HCT116 (cell line): ENCODE data around the gene CFAP43. TPM values are rescaled to one million over a fixed set of nuclear protein-coding genes. Genes with fewer than 3 reads are reported as not detected.

Source experiments
- ATAC-seq: fragments of 200-7000 bp; cut with Tn5 transposase; 2 replicates; pipeline ENCODE4 v1.9.1; 2020; ENCODE audit warnings: mild to moderate bottlenecking, moderate library complexity
- BruUV-seq: library from RNA; stranded (reverse); fragments of 400-500 nt; replicated peaks from 2 replicates; lab custom pipeline; 2021; lab: Mats Ljungman, UMichigan
- CTCF ChIA-PET: fragments of 300-600 bp; sonication (Branson Sonifier 250); formaldehyde crosslinking; loops from one replicate; lab custom pipeline; 2021; ENCODE audit warnings: antibody characterized with exemption; lab: Charles Lee
- POLR2A ChIA-PET: fragments of 300-600, 350-600 bp; sonication (Branson Sonifier 250); formaldehyde crosslinking; loops from one replicate; lab custom pipeline; 2021; ENCODE audit warnings: antibody characterized with exemption; lab: Charles Lee
- RAD21 ChIA-PET, 2 experiments: fragments of 300-600 bp; sonication (Branson Sonifier 250); formaldehyde crosslinking; loops; one replicate each; lab custom pipeline; 2023; ENCODE audit warnings: low total read pairs in 2 of 2; ENCODE audit not compliant: uncharacterized antibody in 2 of 2, unreplicated experiment in 2 of 2, low non-redundant PET in 1 of 2; lab: Charles Lee
- DNase-seq: peaks from one replicate; pipeline ENCODE4 v3.0.0-alpha.2; 2010; ENCODE audit warnings: low read depth, low spot score
- H2AFZ ChIP-seq: fragments of 200-600 bp; shearing (Covaris generic), sonication (generic); 2 replicates; pipeline ENCODE4 v1.6.1; 2017; ENCODE audit warnings: low read depth, mixed run types, mixed read lengths, antibody characterized with exemption, low read length; ENCODE audit not compliant: poor library complexity, severe bottlenecking
- H3K27ac ChIP-seq: 2 replicates; pipeline ENCODE4 v1.5.1; 2012; ENCODE audit warnings: low read depth, low read length
- H3K27me3 ChIP-seq: fragments of 200-600 bp; sonication (generic); 2 replicates; pipeline ENCODE4 v1.6.1; 2016; ENCODE audit warnings: mixed run types, low read length, mixed read lengths; ENCODE audit not compliant: insufficient read depth
- H3K36me3 ChIP-seq, 2 experiments: fragments of 200-500 bp in 1 of 2; fragments of 200-600 bp in 1 of 2; sonication (Bioruptor generic) in 1 of 2; sonication (generic) in 1 of 2; 2 replicates each; pipeline versions ENCODE4 v1.5.1 to v1.6.1; 2014 to 2016; ENCODE audit warnings: low read length in 2 of 2, inconsistent platforms in 1 of 2, mixed read lengths in 1 of 2, mixed run types in 1 of 2; ENCODE audit not compliant: insufficient read depth in 2 of 2, control insufficient read depth in 1 of 2
- H3K4me1 ChIP-seq, 2 experiments: fragments of 200-600 bp in 1 of 2; sonication (generic) in 1 of 2; 2 replicates each; pipeline versions ENCODE4 v1.5.1 to v1.6.1; 2012 to 2017; ENCODE audit warnings: low read length in 2 of 2, inconsistent platforms in 1 of 2, mild to moderate bottlenecking in 1 of 2, mixed read lengths in 1 of 2, mixed run types in 1 of 2, moderate library complexity in 1 of 2; ENCODE audit not compliant: insufficient read depth in 2 of 2, control insufficient read depth in 1 of 2
- H3K4me2 ChIP-seq: fragments of 200-600 bp; sonication (generic); 2 replicates; pipeline ENCODE4 v1.6.1; 2017; ENCODE audit warnings: mixed run types, low read length, mixed read lengths
- H3K4me3 ChIP-seq, 2 experiments: fragments of 200-600 bp in 1 of 2; sonication (generic) in 1 of 2; replicated peaks in 1 of 2; 2 replicates each; pipeline ENCODE4 v1.5.1; 2011 to 2016; ENCODE audit warnings: low read length in 2 of 2, control low read depth in 1 of 2, low read depth in 1 of 2, mild to moderate bottlenecking in 1 of 2, mixed read lengths in 1 of 2, mixed run types in 1 of 2
- H3K79me2 ChIP-seq: fragments of 200-600 bp; sonication (generic); 2 replicates; pipeline ENCODE4 v1.6.1; 2017; ENCODE audit warnings: mild to moderate bottlenecking, mixed run types, low read length, moderate library complexity, mixed read lengths; ENCODE audit not compliant: insufficient read depth
- H3K9ac ChIP-seq: fragments of 200-600 bp; sonication (generic); 2 replicates; pipeline ENCODE4 v1.6.1; 2016; ENCODE audit warnings: low read length, mixed read lengths
- H3K9me2 ChIP-seq: fragments of 200-600 bp; sonication (generic), shearing (Covaris generic); 2 replicates; pipeline ENCODE4 v1.6.1; 2017; ENCODE audit warnings: mixed run types, mild to moderate bottlenecking, moderate library complexity; ENCODE audit not compliant: insufficient read depth
- H3K9me3 ChIP-seq, 2 experiments: fragments of 200-500 bp in 1 of 2; fragments of 200-600 bp in 1 of 2; sonication (Bioruptor generic) in 1 of 2; sonication (generic) in 1 of 2; 2 replicates each; pipeline ENCODE4 v1.6.1; 2014 to 2017; ENCODE audit warnings: low read length in 2 of 2, mixed read lengths in 2 of 2, inconsistent platforms in 1 of 2, low read depth in 1 of 2, mild to moderate bottlenecking in 1 of 2, mixed run types in 1 of 2, moderate library complexity in 1 of 2; ENCODE audit not compliant: control insufficient read depth in 1 of 2, insufficient read depth in 1 of 2
- H4K20me1 ChIP-seq: fragments of 200-600 bp; sonication (generic), shearing (Covaris generic); 2 replicates; pipeline ENCODE4 v1.6.1; 2017; ENCODE audit warnings: mixed run types, mild to moderate bottlenecking, moderate library complexity; ENCODE audit not compliant: insufficient read depth
- ATF3 ChIP-seq: IDR thresholded peaks from 2 replicates; pipeline ENCODE4 v1.6.1; 2012
- CBX3 ChIP-seq: IDR thresholded peaks from 2 replicates; pipeline ENCODE4 v1.6.1; 2012; ENCODE audit warnings: low read depth
- CEBPB ChIP-seq: IDR thresholded peaks from 2 replicates; pipeline ENCODE4 v1.6.1; 2012; ENCODE audit warnings: low read depth
- CTCF ChIP-seq, 3 experiments: fragments of 200-600 bp in 1 of 3; sonication (generic) in 1 of 3; IDR thresholded peaks in 2 of 3; conservative IDR thresholded peaks in 1 of 3; 2 replicates each; pipeline ENCODE4 v1.5.1; 2012 to 2017; ENCODE audit warnings: low read depth in 2 of 3, low read length in 2 of 3, antibody characterized with exemption in 1 of 3, borderline replicate concordance in 1 of 3, control low read depth in 1 of 3, mild to moderate bottlenecking in 1 of 3, mixed read lengths in 1 of 3, mixed run types in 1 of 3, moderate library complexity in 1 of 3; ENCODE audit not compliant: insufficient read depth in 1 of 3
- EGR1 ChIP-seq: IDR thresholded peaks from 2 replicates; pipeline ENCODE4 v1.6.1; 2012; ENCODE audit warnings: low read depth
- ELF1 ChIP-seq: IDR thresholded peaks from 2 replicates; pipeline ENCODE4 v1.6.1; 2012; ENCODE audit warnings: low read depth, borderline replicate concordance
- EZH2 ChIP-seq: fragments of 200-600 bp; sonication (generic); IDR thresholded peaks from 2 replicates; pipeline ENCODE4 v1.6.1; 2017; ENCODE audit warnings: antibody characterized with exemption, mixed run types
- FOSL1 ChIP-seq: IDR thresholded peaks from 2 replicates; pipeline ENCODE4 v1.6.1; 2012; ENCODE audit warnings: low read depth
- JUND ChIP-seq: IDR thresholded peaks from 2 replicates; pipeline ENCODE4 v1.6.1; 2012
- MAX ChIP-seq: IDR thresholded peaks from 2 replicates; pipeline ENCODE4 v1.6.1; 2012
- POLR2A ChIP-seq: IDR thresholded peaks from 2 replicates; pipeline ENCODE4 v1.7.0; 2011; ENCODE audit warnings: borderline replicate concordance; ENCODE audit not compliant: insufficient read depth, insufficient read length; ENCODE audit errors: extremely low read depth
- POLR2AphosphoS5 ChIP-seq: IDR thresholded peaks from 2 replicates; pipeline ENCODE4 v1.6.1; 2011; ENCODE audit warnings: mild to moderate bottlenecking, low read depth, low read length, moderate library complexity
- SIN3A ChIP-seq: IDR thresholded peaks from 2 replicates; pipeline ENCODE4 v1.6.1; 2012; ENCODE audit warnings: low read depth
- SP1 ChIP-seq: IDR thresholded peaks from 2 replicates; pipeline ENCODE4 v1.6.1; 2012; ENCODE audit warnings: low read depth
- SRF ChIP-seq: IDR thresholded peaks from 2 replicates; pipeline ENCODE4 v1.6.1; 2012; ENCODE audit warnings: low read depth
- ZBTB33 ChIP-seq: IDR thresholded peaks from 2 replicates; pipeline ENCODE4 v1.6.1; 2011; ENCODE audit warnings: mild to moderate bottlenecking, low read length, moderate library complexity; ENCODE audit not compliant: insufficient replicate concordance; ENCODE audit errors: extremely low read depth
- intact Hi-C: fragments of 100-400 bp; cut with micrococcal nuclease; formaldehyde crosslinking; loops from 2 replicates; pipeline ENCODE4 v1.10.0; 2022
- total RNA-seq: library from RNA; stranded (reverse); gene quantifications from one replicate; pipeline ENCODE4 v1.2.1, GENCODE V29; 2021; ENCODE audit not compliant: unreplicated experiment

The CFAP43 gene
- total RNA-seq, 1 experiment from 2014 or later: 4.0 TPM

GRCh38 chr10:104274762-104275721 is 42.9 kb upstream of the CFAP43 start (continued):
- TF ChIP-seq MAX (no peak), EGR1 (no peak), FOSL1 (no peak), CEBPB (no peak), SIN3A (no peak), SP1 (no peak), CBX3 (no peak), POLR2A (peak; percentile 57)

- intact Hi-C loops: loop anchor here (1.0 to 2.0 kb wide), 3 partner anchors 76 to 385 kb away; no protein-coding TSS in a partner anchor
- no peaks in the 10 kb centered on the region for H4K20me1 ChIP-seq
- no peak for DNase-seq
- H3K27me3 ChIP-seq: no peaks in the 10 kb centered on the region
- H3K36me3 ChIP-seq: peaks cover 12 to 16% of the 10 kb centered on the region in 2 experiments; a peak in 3 of 4 replicates
- CTCF ChIA-PET: interaction anchor here (0.6 to 6.7 kb wide), 42 partner anchors 8 to 562 kb away, joined by 3 to 106 read pairs (median 6); partner anchors contain the start of genes CFAP43, CFAP58, GSTO1 and ITPRIP
- H3K4me3 ChIP-seq: peak overlapping the region; percentile 77 to 79
- H3K9me2 ChIP-seq: no peaks in the 10 kb centered on the region; the same call in 1 of the 2 replicates
- peak overlapping the region; percentile 88 for H3K9ac ChIP-seq
- TSS peak; percentile 47 for BruUV-seq
- peaks cover 41% of the 10 kb centered on the region for H3K79me2 ChIP-seq
- H3K27ac ChIP-seq: peak overlapping the region; percentile 2; the same call in 1 of the 2 replicates
- no peak for ATAC-seq
- no peaks in the 10 kb centered on the region for H3K9me3 ChIP-seq
- POLR2A ChIA-PET: interaction anchor here (1.0 to 2.5 kb wide), 13 partner anchors 12 to 386 kb away, joined by 3 to 10 read pairs (median 4); partner anchors contain the start of genes CFAP43, CFAP58, GSTO1 and ITPRIP
- H3K4me1 ChIP-seq: peaks cover 12 to 26% of the 10 kb centered on the region in 2 experiments
- RAD21 ChIA-PET: interaction anchor here (1.2 to 1.5 kb wide), 4 partner anchors 227 to 386 kb away, joined by 3 to 7 read pairs (median 5); no protein-coding TSS in a partner anchor
- peak overlapping the region; percentile 87 for H3K4me2 ChIP-seq
- peak overlapping the region; percentile 94 for H2AFZ ChIP-seq
- no peak for TF ChIP-seq SRF
- TF ChIP-seq POLR2AphosphoS5: no peak
- TF ChIP-seq EGR1: no peak
- TF ChIP-seq CEBPB: no peak
- no peak for TF ChIP-seq FOSL1
- TF ChIP-seq MAX: no peak
- TF ChIP-seq JUND: no peak
- TF ChIP-seq ELF1: no peak
- TF ChIP-seq ATF3: no peak
- TF ChIP-seq EZH2: no peak
- no peak for TF ChIP-seq CTCF (IDR thresholded peaks at IDR 0.05 in 2 of 3, conservative IDR thresholded peaks at IDR 0.05 in 1 of 3; ENCODE audit: borderline replicate concordance in 1 of 3, insufficient read depth in 1 of 3, low read depth in 2 of 3, low read length in 2 of 3)
- no peak for TF ChIP-seq POLR2A
- TF ChIP-seq ZBTB33: no peak
Observed at GRCh38 chr10:104273899-104274575, 41.9 kb upstream of the CFAP43 start.
